Embryonic facial prominence (tissue), 1 donor: ENCODE data around the gene CD300A.
A peak's percentile ranks its signal among the peaks of the same experiment; 100 is the strongest.

Experiments
- DNase-seq: peaks from one replicate; pipeline ENCODE4 v3.0.0-alpha.2; 2016; ENCODE audit errors: extremely low spot score

Gene CD300A

GRCh38 chr17:74439691-74440567 is 26.5 kb upstream of the CD300A start:
- no peak for DNase-seq

- no peak for DNase-seq
These were observed 24.9 kb upstream of the CD300A start for GRCh38 chr17:74441537-74441936.

GRCh38 chr17:74442291-74442669 is 24.2 kb upstream of the CD300A start:
- no peak for DNase-seq

GRCh38 chr17:74442670-74443515 is 23.5 kb upstream of the CD300A start:
- DNase-seq: no peak

- no peak for DNase-seq
These were observed 22.7 kb upstream of the CD300A start for GRCh38 chr17:74443516-74444296.

DNA sequence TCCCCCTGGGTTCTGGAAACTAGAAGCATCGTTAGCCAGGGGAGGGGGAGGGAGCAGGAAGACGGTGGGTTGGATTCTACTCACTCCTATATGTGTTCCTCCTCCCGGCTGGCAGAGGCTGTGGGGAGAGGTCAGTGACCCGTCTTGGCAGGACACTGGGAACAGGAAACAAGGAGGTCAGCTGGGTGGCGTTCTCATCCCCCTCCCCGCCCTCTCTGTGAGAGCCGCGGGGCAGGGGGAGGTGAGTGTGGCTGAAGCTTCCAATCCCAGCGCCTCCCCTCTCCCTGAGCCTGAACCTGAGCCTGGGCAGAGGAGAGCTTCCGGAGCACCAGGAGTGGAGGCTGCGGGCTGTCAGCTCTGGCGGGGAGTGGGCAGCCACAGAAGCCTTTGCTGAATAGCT is 22.0 kb upstream of the CD300A start:
- DNase-seq: no peak

- DNase-seq: no peak
These were observed 21.3 kb upstream of the CD300A start for GRCh38 chr17:74445158-74445557.

- DNase-seq: no peak
These were observed 19.6 kb upstream of the CD300A start for GRCh38 chr17:74446551-74447500.

- DNase-seq: no peak
These were observed 18.7 kb upstream of the CD300A start for GRCh38 chr17:74447628-74448159.

DNA sequence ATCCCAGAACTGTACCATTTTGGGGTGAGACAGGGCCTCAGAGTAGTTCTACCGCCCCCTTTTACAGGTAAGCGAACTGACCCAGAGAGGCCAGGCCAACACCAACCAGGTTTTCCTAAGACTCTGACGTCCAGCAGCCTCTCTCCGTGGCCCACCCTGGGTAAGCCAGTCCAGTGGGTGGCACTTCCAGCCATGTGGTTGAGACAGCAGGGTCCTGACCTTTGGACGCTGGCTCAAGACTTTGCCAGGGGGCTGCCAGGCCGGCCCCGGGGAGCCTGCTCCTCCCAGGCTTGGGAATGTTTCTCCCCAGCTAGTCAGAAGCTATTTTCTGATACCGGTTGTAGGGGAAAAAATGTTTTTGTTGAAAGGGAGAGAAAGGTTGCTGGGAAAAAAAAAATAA is 17.7 kb upstream of the CD300A start:
- no peak for DNase-seq

DNA sequence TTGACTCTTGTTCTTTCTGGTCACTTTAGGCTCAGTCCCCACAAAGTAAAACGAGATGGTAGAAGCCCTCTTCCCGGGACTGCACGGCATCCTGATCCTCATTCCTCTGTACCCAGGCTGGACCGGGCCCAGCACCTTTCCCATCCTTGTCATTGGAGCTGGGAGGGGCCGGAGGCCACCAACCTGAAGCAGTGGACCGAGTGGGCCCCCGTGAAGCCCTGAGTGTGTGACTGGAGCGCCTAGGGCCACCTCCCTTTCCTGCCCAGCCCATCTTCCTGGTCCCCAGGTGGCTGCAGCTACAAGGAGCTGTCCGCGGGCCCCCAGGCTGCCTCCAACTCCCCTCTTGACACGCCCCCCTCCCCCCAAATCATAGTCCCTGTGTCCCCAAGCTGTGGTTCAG is 17.1 kb upstream of the CD300A start:
- no peak for DNase-seq

GRCh38 chr17:74449773-74450172 is 16.7 kb upstream of the CD300A start:
- no peak for DNase-seq

DNA sequence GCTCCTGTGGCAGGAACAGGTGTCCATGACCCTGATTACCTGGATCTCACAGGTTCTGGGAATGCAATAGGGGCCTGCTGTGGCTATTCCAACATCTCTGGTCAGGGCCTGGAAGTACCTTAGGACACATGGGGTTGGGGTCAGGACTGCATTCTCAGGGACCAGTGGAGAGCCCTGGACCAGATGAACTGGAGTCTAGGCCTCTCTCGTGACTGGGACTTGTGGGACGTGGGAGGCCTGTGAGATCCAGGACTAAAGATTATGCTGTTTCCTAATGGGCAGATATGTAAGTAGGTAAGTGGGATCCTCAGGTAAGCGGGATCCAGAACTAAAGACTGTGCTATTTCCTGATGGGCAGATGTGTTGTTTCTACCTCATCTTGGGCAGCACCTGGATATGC is 16.2 kb upstream of the CD300A start:
- DNase-seq: no peak

- DNase-seq: no peak
These were observed 15.5 kb upstream of the CD300A start for GRCh38 chr17:74450925-74451403.

DNA sequence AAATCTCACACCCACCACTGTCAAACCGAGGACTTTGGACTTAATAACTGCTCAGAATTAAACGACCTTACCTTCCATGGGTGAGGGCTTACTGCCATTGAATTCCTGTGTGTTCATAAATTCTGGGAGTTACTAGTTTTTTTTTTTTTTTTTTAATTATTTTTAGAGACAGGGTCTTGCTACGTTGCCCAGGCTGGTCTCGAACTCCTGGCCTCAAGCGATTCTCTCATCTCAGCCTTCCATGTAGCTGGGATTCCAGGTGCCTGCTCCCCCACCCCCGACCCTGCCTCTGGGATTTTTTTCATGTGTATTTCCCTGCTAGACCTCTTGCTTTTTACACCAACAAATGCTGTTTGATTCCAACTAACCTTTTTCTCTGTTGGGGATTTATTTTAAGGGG is 14.9 kb upstream of the CD300A start:
- no peak for DNase-seq

- DNase-seq: no peak
These were observed 14.2 kb upstream of the CD300A start for GRCh38 chr17:74452033-74452840.

DNA sequence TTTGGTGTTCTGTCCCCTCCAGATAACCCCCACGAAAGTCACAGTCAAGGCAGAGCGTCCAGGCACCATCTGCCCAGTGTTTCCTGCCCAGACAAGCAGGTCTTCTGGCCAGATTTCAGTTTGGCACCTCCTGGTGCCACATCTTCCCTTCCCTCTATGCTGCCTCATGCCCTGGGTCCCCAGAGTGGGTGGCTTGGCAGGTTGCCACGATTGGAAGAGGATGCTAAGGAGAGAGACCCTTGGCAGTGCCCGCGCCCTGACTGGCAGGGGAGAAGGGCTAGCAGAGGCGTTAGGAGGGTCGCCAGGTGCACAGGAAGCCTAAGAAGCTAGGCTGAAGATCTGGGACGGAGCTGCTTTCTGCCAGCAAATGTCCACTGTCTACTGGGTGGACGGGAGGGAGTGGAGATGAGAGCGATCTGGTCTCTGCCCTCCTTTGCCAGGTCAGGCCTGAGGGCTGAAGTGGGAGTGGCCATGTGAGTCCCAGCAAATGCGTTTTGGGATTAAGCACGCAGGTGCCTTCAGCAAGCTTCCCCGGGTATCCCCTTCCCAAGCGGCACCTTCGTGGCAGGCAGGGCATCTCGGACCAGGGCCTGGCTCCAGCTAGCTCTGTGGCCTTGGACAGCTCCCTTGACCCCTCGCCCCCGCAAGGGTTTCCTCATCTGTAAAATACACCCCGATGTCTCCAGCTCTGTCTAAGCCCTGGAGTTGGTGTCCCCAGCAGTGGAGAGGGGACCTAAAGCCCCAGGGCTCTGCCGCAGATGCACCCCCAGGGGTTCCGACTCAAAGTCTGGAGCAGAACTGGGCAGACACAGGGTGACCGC is 13.4 kb upstream of the CD300A start:
- no peak for DNase-seq

DNA sequence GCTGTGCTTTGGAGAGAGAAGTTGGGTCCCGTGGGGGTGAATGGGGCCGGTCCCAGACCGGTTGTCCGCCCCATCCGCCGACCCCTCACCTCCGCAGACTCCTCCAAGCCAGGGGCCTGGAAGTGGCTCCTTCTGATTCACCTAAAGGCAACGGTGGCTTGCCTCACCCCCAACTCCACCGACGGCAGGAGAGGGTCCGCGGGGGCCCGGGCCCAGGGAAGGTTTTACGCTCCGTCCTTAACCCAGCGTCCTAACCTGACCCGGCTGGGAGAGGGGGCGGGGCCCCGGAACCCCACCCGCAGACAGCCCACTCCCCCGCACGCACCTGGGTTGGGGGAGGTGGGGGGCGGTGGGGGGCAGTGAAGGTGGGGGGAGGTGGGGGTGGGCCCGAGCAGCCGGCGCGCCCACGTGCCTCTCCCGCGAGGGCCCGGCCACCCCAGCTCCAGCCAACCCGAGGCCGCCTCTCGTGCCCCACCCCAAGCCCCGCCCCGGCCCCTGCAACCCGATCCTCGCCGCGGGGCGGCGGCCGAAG is 12.7 kb upstream of the CD300A start:
- DNase-seq: peak; percentile 70
